SK-N-SH treated with all-trans-retinoic acid at 6 μM for 48 hours (cell line): ENCODE data around the gene SAA1.

Source experiments
- ATAC-seq: fragments of 200-7000 bp; cut with Tn5 transposase; 3 replicates; pipeline ENCODE4 v1.9.1; 2020; ENCODE audit warnings: mild to moderate bottlenecking, moderate library complexity
- ARNTL ChIP-seq: fragments of 450-650 bp; formaldehyde crosslinking; IDR thresholded peaks from 2 replicates; pipeline ENCODE4 v1.5.0; 2020; ENCODE audit warnings: low read depth, mild to moderate bottlenecking, moderate library complexity, borderline replicate concordance
- BACH2 ChIP-seq: fragments of 250-450 bp; sonication (Bioruptor Pico); IDR thresholded peaks from 2 replicates; pipeline ENCODE4 v1.9.0; 2021; ENCODE audit warnings: mild to moderate bottlenecking, borderline replicate concordance
- CSDC2 ChIP-seq: fragments of 250-450 bp; sonication (Bioruptor Pico); IDR thresholded peaks from 2 replicates; pipeline ENCODE4 v1.5.0; 2020; ENCODE audit warnings: mild to moderate bottlenecking, moderate library complexity
- ESRRG ChIP-seq: fragments of 250-450 bp; sonication (Bioruptor Pico); IDR thresholded peaks from 2 replicates; pipeline ENCODE4 v1.6.1; 2021; ENCODE audit warnings: mild to moderate bottlenecking
- GLIS3 ChIP-seq: fragments of 250-450 bp; sonication (Bioruptor Pico); IDR thresholded peaks from 2 replicates; pipeline ENCODE4 v1.5.0; 2020; ENCODE audit warnings: mild to moderate bottlenecking, moderate library complexity
- ISL1 ChIP-seq: fragments of 250-450 bp; sonication (Bioruptor Pico); IDR thresholded peaks from 2 replicates; pipeline ENCODE4 v2.1.2; 2022; ENCODE audit warnings: mild to moderate bottlenecking, moderate library complexity
- OSR1 ChIP-seq: fragments of 250-450 bp; sonication (Bioruptor Pico); IDR thresholded peaks from 2 replicates; pipeline ENCODE4 v1.8.0; 2022; ENCODE audit warnings: moderate library complexity, mild to moderate bottlenecking, inconsistent platforms
- PATZ1 ChIP-seq: fragments of 250-450 bp; sonication (Bioruptor Pico); IDR thresholded peaks from 2 replicates; pipeline ENCODE4 v1.8.0; 2020; ENCODE audit warnings: mild to moderate bottlenecking, moderate library complexity, borderline replicate concordance
- PPARA ChIP-seq: fragments of 250-450 bp; sonication (Bioruptor Pico); IDR thresholded peaks from 2 replicates; pipeline ENCODE4 v1.5.0; 2020; ENCODE audit warnings: mild to moderate bottlenecking, borderline replicate concordance
- RARB ChIP-seq: fragments of 250-450 bp; sonication (Bioruptor Pico); IDR thresholded peaks from 2 replicates; pipeline ENCODE4 v1.8.0; 2021; ENCODE audit warnings: mild to moderate bottlenecking, moderate library complexity
- SNAI2 ChIP-seq: fragments of 250-450 bp; sonication (Bioruptor Pico); IDR thresholded peaks from 2 replicates; pipeline ENCODE4 v1.5.0; 2020; ENCODE audit warnings: mild to moderate bottlenecking, moderate library complexity
- TCF4 ChIP-seq: fragments of 250-450 bp; sonication (Bioruptor Pico); IDR thresholded peaks from 2 replicates; pipeline ENCODE4 v1.8.0; 2021; ENCODE audit warnings: mild to moderate bottlenecking, moderate library complexity, borderline replicate concordance
- TOX ChIP-seq: fragments of 250-450 bp; sonication (Bioruptor Pico); IDR thresholded peaks from 2 replicates; pipeline ENCODE4 v1.8.0; 2021; ENCODE audit warnings: mild to moderate bottlenecking, moderate library complexity, borderline replicate concordance
- ZC3H10 ChIP-seq: fragments of 250-450 bp; sonication (Bioruptor Pico); IDR thresholded peaks from 2 replicates; pipeline ENCODE4 v1.5.1; 2021; ENCODE audit warnings: mild to moderate bottlenecking, moderate library complexity
- ZFP3 ChIP-seq: fragments of 250-450 bp; sonication (Bioruptor Pico); IDR thresholded peaks from 2 replicates; pipeline ENCODE4 v1.5.0; 2020; ENCODE audit warnings: mild to moderate bottlenecking, moderate library complexity
- ZFP30 ChIP-seq: fragments of 450-650 bp; formaldehyde crosslinking; IDR thresholded peaks from 2 replicates; pipeline ENCODE4 v1.5.0; 2022; ENCODE audit warnings: mild to moderate bottlenecking, moderate library complexity
- ZNF565 ChIP-seq: fragments of 450-650 bp; formaldehyde crosslinking; conservative IDR thresholded peaks from 2 replicates; pipeline ENCODE4 v1.5.0; 2020; ENCODE audit warnings: low read depth, mild to moderate bottlenecking, moderate library complexity
- ZNF70 ChIP-seq: fragments of 450-650 bp; formaldehyde crosslinking; IDR thresholded peaks from 2 replicates; pipeline ENCODE4 v1.5.0; 2020; ENCODE audit warnings: mild to moderate bottlenecking, moderate library complexity
- ZNF8 ChIP-seq: fragments of 450-650 bp; formaldehyde crosslinking; IDR thresholded peaks from 2 replicates; pipeline ENCODE4 v1.5.0; 2020; ENCODE audit warnings: mild to moderate bottlenecking, moderate library complexity
- TF ChIP-seq, protein P1 (sequence below): fragments of 250-450 bp; sonication (Bioruptor Pico); IDR thresholded peaks from 2 replicates; pipeline ENCODE4 v1.5.0; 2020; ENCODE audit warnings: mild to moderate bottlenecking, moderate library complexity
- TF ChIP-seq, protein P2 (sequence below): fragments of 250-450 bp; sonication (Bioruptor Pico); IDR thresholded peaks from 2 replicates; pipeline ENCODE4 v1.5.1; 2020; ENCODE audit warnings: low read depth, mild to moderate bottlenecking, moderate library complexity
- TF ChIP-seq, protein P3 (sequence below): fragments of 250-450 bp; sonication (Bioruptor Pico); IDR thresholded peaks from 2 replicates; pipeline ENCODE4 v1.5.1; 2021; ENCODE audit warnings: mild to moderate bottlenecking, moderate library complexity

Gene SAA1

DNA sequence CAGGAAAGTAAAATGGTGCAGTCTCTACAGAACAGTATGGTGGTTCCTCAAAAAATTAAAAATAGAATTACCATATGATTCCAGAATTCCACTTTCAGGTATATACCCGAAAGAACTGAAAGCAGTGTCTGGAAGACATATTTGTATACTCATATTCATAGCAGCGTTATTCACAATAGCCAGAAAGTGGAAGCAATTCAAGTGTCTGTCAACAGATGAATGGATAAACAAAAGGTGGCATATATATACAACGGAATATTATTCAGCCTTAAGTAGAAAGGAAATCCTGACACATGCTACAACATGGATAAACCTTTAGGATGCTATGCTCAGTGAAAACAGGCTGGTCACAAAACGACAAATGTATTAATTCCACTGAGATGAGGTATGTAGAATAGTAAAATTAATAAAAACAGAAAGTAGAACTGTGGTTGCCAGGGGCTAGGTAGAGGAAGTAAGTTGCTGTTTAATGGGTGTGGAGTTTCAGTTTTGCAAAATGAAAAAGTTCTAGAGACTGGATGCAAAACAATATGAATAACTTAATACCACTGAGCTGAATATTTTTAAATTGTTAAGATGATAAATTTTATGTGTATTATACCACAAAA lies 14.5 kb downstream of the SAA1 start (continued):
- TF ChIP-seq, protein P1, sequence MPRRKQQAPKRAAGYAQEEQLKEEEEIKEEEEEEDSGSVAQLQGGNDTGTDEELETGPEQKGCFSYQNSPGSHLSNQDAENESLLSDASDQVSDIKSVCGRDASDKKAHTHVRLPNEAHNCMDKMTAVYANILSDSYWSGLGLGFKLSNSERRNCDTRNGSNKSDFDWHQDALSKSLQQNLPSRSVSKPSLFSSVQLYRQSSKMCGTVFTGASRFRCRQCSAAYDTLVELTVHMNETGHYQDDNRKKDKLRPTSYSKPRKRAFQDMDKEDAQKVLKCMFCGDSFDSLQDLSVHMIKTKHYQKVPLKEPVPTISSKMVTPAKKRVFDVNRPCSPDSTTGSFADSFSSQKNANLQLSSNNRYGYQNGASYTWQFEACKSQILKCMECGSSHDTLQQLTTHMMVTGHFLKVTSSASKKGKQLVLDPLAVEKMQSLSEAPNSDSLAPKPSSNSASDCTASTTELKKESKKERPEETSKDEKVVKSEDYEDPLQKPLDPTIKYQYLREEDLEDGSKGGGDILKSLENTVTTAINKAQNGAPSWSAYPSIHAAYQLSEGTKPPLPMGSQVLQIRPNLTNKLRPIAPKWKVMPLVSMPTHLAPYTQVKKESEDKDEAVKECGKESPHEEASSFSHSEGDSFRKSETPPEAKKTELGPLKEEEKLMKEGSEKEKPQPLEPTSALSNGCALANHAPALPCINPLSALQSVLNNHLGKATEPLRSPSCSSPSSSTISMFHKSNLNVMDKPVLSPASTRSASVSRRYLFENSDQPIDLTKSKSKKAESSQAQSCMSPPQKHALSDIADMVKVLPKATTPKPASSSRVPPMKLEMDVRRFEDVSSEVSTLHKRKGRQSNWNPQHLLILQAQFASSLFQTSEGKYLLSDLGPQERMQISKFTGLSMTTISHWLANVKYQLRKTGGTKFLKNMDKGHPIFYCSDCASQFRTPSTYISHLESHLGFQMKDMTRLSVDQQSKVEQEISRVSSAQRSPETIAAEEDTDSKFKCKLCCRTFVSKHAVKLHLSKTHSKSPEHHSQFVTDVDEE (CRISPR knock-in tag) = no peak
- no peak for TF ChIP-seq ZFP3
- no peak for TF ChIP-seq PPARA
- TF ChIP-seq CSDC2 (CRISPR knock-in tag) = no peak
- no peak for TF ChIP-seq TCF4 (CRISPR knock-in tag)
- TF ChIP-seq, protein P2, sequence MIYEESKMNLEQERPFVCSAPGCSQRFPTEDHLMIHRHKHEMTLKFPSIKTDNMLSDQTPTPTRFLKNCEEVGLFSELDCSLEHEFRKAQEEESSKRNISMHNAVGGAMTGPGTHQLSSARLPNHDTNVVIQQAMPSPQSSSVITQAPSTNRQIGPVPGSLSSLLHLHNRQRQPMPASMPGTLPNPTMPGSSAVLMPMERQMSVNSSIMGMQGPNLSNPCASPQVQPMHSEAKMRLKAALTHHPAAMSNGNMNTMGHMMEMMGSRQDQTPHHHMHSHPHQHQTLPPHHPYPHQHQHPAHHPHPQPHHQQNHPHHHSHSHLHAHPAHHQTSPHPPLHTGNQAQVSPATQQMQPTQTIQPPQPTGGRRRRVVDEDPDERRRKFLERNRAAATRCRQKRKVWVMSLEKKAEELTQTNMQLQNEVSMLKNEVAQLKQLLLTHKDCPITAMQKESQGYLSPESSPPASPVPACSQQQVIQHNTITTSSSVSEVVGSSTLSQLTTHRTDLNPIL = no peak
- no peak for TF ChIP-seq RARB (CRISPR knock-in tag)
- no peak for TF ChIP-seq ZNF565 (CRISPR knock-in tag)
- TF ChIP-seq TOX (CRISPR knock-in tag) = no peak
- TF ChIP-seq ESRRG = no peak
- TF ChIP-seq ISL1 (CRISPR knock-in tag) = no peak
- no peak for TF ChIP-seq SNAI2 (CRISPR knock-in tag)
- no peak for TF ChIP-seq ARNTL

DNA sequence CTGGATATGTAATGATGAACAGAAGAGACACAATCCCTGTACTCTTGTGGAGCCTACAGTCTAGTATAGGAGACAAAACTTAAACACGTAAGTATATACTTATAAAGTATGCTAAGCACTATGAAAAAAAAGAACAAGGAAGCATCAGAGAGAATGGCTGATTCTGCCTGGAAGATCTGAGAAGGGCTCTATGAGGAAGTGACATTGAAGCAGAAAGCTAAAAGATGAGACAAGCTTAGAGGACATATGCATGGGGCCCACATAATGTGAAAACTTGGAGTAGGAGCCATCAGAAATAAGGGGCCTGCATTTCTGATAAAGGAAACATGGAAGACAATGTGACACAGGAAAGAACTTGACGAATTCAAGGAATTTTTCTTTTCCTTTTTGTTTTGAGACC lies 16.6 kb downstream of the SAA1 start:
- ATAC-seq = no peak
- no peak for TF ChIP-seq ZFP30 (CRISPR knock-in tag)
- TF ChIP-seq SNAI2 (CRISPR knock-in tag) = no peak
- TF ChIP-seq ISL1 (CRISPR knock-in tag) = no peak
- no peak for TF ChIP-seq CSDC2 (CRISPR knock-in tag)
- no peak for TF ChIP-seq GLIS3 (CRISPR knock-in tag)
- TF ChIP-seq ZC3H10 (CRISPR knock-in tag) = no peak
- no peak for TF ChIP-seq PPARA
- TF ChIP-seq, protein P3, sequence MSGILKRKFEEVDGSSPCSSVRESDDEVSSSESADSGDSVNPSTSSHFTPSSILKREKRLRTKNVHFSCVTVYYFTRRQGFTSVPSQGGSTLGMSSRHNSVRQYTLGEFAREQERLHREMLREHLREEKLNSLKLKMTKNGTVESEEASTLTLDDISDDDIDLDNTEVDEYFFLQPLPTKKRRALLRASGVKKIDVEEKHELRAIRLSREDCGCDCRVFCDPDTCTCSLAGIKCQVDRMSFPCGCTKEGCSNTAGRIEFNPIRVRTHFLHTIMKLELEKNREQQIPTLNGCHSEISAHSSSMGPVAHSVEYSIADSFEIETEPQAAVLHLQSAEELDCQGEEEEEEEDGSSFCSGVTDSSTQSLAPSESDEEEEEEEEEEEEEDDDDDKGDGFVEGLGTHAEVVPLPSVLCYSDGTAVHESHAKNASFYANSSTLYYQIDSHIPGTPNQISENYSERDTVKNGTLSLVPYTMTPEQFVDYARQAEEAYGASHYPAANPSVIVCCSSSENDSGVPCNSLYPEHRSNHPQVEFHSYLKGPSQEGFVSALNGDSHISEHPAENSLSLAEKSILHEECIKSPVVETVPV = no peak
- TF ChIP-seq TCF4 (CRISPR knock-in tag) = no peak
- no peak for TF ChIP-seq ZNF565 (CRISPR knock-in tag)
- no peak for TF ChIP-seq RARB (CRISPR knock-in tag)
- no peak for TF ChIP-seq ZNF8 (CRISPR knock-in tag)
- no peak for TF ChIP-seq BACH2

DNA sequence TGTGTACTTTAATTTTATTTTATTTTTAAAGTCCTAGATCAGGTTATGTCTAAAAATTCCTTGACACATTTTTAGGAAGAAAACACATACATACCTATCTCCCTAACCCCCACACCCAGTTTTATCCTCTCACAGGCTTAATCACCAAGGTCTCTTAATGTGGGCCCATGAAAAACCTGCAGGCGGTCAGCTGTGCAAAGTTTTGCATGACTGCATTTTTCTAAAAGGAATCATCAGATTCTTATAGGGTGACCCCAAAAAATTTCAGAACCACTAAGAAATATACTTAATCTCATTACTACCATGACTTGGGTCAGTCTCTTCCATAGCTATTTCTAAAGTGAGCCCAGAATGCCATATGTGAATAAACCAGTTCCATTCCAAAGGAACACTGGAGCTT lies 19.8 kb downstream of the SAA1 start:
- no peak for TF ChIP-seq PATZ1
- no peak for TF ChIP-seq ZNF70 (CRISPR knock-in tag)
- TF ChIP-seq RARB (CRISPR knock-in tag) = no peak
- no peak for TF ChIP-seq TCF4 (CRISPR knock-in tag)
- TF ChIP-seq ZFP30 (CRISPR knock-in tag) = no peak
- TF ChIP-seq, protein P1 (CRISPR knock-in tag) = no peak
- TF ChIP-seq ZNF8 (CRISPR knock-in tag) = no peak
- TF ChIP-seq, protein P3 = no peak
- no peak for TF ChIP-seq ARNTL
- TF ChIP-seq SNAI2 (CRISPR knock-in tag) = no peak
- TF ChIP-seq OSR1 = no peak
- TF ChIP-seq ZFP3 = no peak
- TF ChIP-seq ESRRG = no peak
- TF ChIP-seq, all 23 proteins: peak for 0
- no peak for ATAC-seq
